ENCODE results near the gene SLC39A8. TPM values are rescaled to one million over a fixed set of nuclear protein-coding genes. Genes with fewer than 3 reads are reported as not detected.

Gene SLC39A8
- total RNA-seq: 27.7 TPM

- Histone ChIP-seq H3K4me1 (peaks cover 21% of the 10 kb centered on the region), H3K9me3 (no peaks in the 10 kb centered on the region), H3K36me3 (no peaks in the 10 kb centered on the region), H3K27ac (peak within 1 kb of the TSS; percentile 87), H3K4me3 (peak within 1 kb of the TSS; percentile 71 to 80), H3K27me3 (no peaks in the 10 kb centered on the region)
- TF ChIP-seq POLR2AphosphoS5 (IDR thresholded peaks at IDR 0.05; ENCODE audit: insufficient read depth in 1 of 2, low read depth in 1 of 2) (peak in 1 of 2 donors; percentile 86), POLR2A (IDR thresholded peaks at IDR 0.05) (peak in 1 of 2 donors; percentile 64)
- TF ChIP-seq, protein P1, sequence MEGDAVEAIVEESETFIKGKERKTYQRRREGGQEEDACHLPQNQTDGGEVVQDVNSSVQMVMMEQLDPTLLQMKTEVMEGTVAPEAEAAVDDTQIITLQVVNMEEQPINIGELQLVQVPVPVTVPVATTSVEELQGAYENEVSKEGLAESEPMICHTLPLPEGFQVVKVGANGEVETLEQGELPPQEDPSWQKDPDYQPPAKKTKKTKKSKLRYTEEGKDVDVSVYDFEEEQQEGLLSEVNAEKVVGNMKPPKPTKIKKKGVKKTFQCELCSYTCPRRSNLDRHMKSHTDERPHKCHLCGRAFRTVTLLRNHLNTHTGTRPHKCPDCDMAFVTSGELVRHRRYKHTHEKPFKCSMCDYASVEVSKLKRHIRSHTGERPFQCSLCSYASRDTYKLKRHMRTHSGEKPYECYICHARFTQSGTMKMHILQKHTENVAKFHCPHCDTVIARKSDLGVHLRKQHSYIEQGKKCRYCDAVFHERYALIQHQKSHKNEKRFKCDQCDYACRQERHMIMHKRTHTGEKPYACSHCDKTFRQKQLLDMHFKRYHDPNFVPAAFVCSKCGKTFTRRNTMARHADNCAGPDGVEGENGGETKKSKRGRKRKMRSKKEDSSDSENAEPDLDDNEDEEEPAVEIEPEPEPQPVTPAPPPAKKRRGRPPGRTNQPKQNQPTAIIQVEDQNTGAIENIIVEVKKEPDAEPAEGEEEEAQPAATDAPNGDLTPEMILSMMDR (IDR thresholded peaks at IDR 0.05): peak; percentile 47 to 73 (median 70)
- peak in 1 of 2 donors; percentile 93 for DNase-seq (ENCODE audit: extremely low spot score in 2 of 2)
- intact Hi-C loops (cut with DNase I): no loop called here
These were observed at the start of gene SLC39A8 for GRCh38 chr4:102344954-102345794. SLC39A8 (minus strand) TSS chr4:102345482; CDS start chr4:102344662, 820 bp downstream.

- H3K27ac ChIP-seq: no peak overlapping the region
- no peak for TF ChIP-seq POLR2A (IDR thresholded peaks at IDR 0.05)
- TF ChIP-seq, protein P1 (IDR thresholded peaks at IDR 0.05): no peak
- no peak for TF ChIP-seq POLR2AphosphoS5 (IDR thresholded peaks at IDR 0.05; ENCODE audit: insufficient read depth in 1 of 2, low read depth in 1 of 2)
- H3K27me3 ChIP-seq: no peaks in the 10 kb centered on the region
- no peaks in the 10 kb centered on the region for H3K36me3 ChIP-seq
- no peak for DNase-seq (ENCODE audit: extremely low spot score in 2 of 2)
- no peak overlapping the region for H3K4me3 ChIP-seq
- H3K4me1 ChIP-seq: no peaks in the 10 kb centered on the region
- intact Hi-C loops (cut with DNase I): no loop called here
- no peaks in the 10 kb centered on the region for H3K9me3 ChIP-seq
These were observed 46.9 kb upstream of the SLC39A8 start for GRCh38 chr4:102392033-102392744.

GRCh38 chr4:102390438-102390837, 45.2 kb upstream of the SLC39A8 start:
- intact Hi-C loops (cut with DNase I): no loop called here
- no peaks in the 10 kb centered on the region for H3K9me3 ChIP-seq
- TF ChIP-seq POLR2A (IDR thresholded peaks at IDR 0.05) (no peak), POLR2AphosphoS5 (IDR thresholded peaks at IDR 0.05; ENCODE audit: insufficient read depth in 1 of 2, low read depth in 1 of 2) (no peak)
- TF ChIP-seq, protein P1 (IDR thresholded peaks at IDR 0.05): no peak

DNA sequence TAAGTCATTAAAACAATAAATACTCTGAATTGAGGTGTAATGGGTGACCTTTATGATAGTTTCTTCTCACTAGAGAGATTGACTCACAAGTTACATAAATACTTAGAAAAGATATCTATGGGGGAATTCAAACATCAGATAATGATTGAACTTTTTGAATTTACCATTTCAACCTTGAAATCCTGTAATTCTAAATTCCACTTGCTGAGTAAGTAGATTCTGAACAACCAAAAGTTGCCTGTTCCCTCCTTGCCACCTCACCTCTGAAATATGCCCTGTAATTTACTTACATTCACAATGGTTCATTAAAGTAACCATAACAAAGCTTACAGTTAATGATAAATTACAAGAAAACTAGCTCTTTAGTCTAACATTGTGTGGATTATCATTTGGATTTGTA, 43.3 kb upstream of the SLC39A8 start:
- intact Hi-C loops (cut with DNase I): no loop called here
- H3K27me3 ChIP-seq: no peaks in the 10 kb centered on the region
- H3K36me3 ChIP-seq: no peaks in the 10 kb centered on the region
- TF ChIP-seq, protein P1 (IDR thresholded peaks at IDR 0.05): no peak
- no peak for TF ChIP-seq POLR2AphosphoS5 (IDR thresholded peaks at IDR 0.05; ENCODE audit: insufficient read depth in 1 of 2, low read depth in 1 of 2)
- TF ChIP-seq POLR2A (IDR thresholded peaks at IDR 0.05): no peak
- H3K27ac ChIP-seq: no peak overlapping the region
- no peaks in the 10 kb centered on the region for H3K9me3 ChIP-seq
- DNase-seq (ENCODE audit: extremely low spot score in 2 of 2): no peak
- no peak overlapping the region for H3K4me3 ChIP-seq
- H3K4me1 ChIP-seq: no peaks in the 10 kb centered on the region

More at GRCh38 chr4:102390438-102390837, 45.2 kb upstream of the SLC39A8 start:
- Histone ChIP-seq H3K27ac (no peak overlapping the region), H3K36me3 (no peaks in the 10 kb centered on the region), H3K4me1 (no peaks in the 10 kb centered on the region), H3K27me3 (no peaks in the 10 kb centered on the region), H3K4me3 (no peak overlapping the region)
- no peak for DNase-seq (ENCODE audit: extremely low spot score in 2 of 2)

Data from vagina (tissue), 2 donors.